ENCODE measurements around the gene CUEDC2.

The CUEDC2 gene

DNA sequence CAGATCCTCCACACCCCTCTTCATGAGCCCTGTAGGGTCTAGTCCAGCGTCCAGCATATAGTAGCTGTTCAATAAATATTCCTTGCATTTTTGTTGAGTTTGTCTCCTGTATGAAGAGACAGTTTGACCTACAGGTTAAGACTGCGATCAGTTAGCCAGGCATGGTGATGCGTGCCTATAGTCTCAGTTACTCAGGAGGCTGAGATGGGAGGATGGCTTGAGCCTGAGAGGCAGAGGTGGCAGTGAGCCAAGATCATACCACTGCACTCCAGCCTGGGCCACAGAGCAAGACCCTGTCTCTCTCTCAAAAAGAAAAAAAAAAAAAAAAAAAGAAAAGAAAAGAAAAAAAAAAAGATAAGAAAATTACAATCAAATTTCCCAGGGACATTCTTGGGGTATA, 5.1 kb upstream of the CUEDC2 start:
- TF ChIP-seq ZBTB21 (tag by site-specific recombination; IDR thresholded peaks at IDR 0.05) = no peak
- peak; percentile 83 for TF ChIP-seq ZNF664 (tag by site-specific recombination; IDR thresholded peaks at IDR 0.05)
- TF ChIP-seq, protein P1, sequence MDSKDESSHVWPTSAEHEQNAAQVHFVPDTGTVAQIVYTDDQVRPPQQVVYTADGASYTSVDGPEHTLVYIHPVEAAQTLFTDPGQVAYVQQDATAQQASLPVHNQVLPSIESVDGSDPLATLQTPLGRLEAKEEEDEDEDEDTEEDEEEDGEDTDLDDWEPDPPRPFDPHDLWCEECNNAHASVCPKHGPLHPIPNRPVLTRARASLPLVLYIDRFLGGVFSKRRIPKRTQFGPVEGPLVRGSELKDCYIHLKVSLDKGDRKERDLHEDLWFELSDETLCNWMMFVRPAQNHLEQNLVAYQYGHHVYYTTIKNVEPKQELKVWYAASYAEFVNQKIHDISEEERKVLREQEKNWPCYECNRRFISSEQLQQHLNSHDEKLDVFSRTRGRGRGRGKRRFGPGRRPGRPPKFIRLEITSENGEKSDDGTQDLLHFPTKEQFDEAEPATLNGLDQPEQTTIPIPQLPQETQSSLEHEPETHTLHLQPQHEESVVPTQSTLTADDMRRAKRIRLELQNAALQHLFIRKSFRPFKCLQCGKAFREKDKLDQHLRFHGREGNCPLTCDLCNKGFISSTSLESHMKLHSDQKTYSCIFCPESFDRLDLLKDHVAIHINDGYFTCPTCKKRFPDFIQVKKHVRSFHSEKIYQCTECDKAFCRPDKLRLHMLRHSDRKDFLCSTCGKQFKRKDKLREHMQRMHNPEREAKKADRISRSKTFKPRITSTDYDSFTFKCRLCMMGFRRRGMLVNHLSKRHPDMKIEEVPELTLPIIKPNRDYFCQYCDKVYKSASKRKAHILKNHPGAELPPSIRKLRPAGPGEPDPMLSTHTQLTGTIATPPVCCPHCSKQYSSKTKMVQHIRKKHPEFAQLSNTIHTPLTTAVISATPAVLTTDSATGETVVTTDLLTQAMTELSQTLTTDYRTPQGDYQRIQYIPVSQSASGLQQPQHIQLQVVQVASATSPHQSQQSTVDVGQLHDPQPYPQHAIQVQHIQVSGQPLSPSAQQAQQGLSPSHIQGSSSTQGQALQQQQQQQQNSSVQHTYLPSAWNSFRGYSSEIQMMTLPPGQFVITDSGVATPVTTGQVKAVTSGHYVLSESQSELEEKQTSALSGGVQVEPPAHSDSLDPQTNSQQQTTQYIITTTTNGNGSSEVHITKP (tag by site-specific recombination; IDR thresholded peaks at IDR 0.05) = peak; percentile 74
- no peaks in the 10 kb centered on the region for H3K4me1 ChIP-seq (ENCODE audit: control insufficient read depth, insufficient read depth, low read length)
- ChIA-PET CTCF (no interaction called here), POLR2A (interaction anchor here (1.0 kb wide), 1 partner anchor 8 kb away, joined by 5 read pairs; no protein-coding TSS in a partner anchor)
- H3K9me3 ChIP-seq (ENCODE audit: control insufficient read depth, insufficient read depth, low read depth, low read length) = no peaks in the 10 kb centered on the region
- H3K27ac ChIP-seq (ENCODE audit: extremely low read depth, low read depth, low read length) = no peak overlapping the region
- no peak overlapping the region for H3K4me3 ChIP-seq (ENCODE audit: low read depth, low read length)
- no peaks in the 10 kb centered on the region for H3K36me3 ChIP-seq (ENCODE audit: control insufficient read depth in 2 of 2, insufficient read depth in 1 of 2, low read length in 2 of 2)

DNA sequence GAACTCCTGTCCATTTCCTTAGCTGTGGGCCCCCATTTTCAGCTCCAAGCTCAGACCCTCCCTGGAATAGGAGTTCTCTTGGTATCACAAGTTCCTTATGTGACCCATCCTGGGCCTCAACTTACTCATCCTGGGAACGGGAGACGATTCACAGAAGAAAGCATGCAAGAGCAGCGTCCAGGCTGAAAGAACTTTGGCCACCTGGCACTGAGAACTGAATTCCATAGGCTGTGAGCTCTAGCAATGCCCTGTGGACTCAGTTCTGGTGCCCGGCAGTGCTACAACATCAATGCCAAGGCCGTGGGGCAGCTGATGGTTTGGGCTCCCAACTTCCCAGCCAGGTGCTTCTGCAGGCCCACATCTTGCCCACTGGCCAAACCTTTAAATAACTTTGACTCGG, 3.9 kb upstream of the CUEDC2 start:
- no peak for TF ChIP-seq PRDM1 (tag by site-specific recombination; IDR thresholded peaks at IDR 0.05)
- TF ChIP-seq ZNF580 (tag by site-specific recombination; IDR thresholded peaks at IDR 0.05) = no peak
- no peak for TF ChIP-seq ZFP69B (tag by site-specific recombination; IDR thresholded peaks at IDR 0.05)
- TF ChIP-seq ZNF792 (tag by site-specific recombination; IDR thresholded peaks at IDR 0.05) = no peak
- no peak for TF ChIP-seq ZNF175 (tag by site-specific recombination; IDR thresholded peaks at IDR 0.05)
- TF ChIP-seq ZNF10 (tag by site-specific recombination; IDR thresholded peaks at IDR 0.05) = no peak
- no peak for TF ChIP-seq ZBTB6 (tag by site-specific recombination; IDR thresholded peaks at IDR 0.05)
- H3K4me3 ChIP-seq (ENCODE audit: low read depth, low read length) = no peak overlapping the region
- ChIA-PET CTCF (interaction anchor here (0.6 kb wide), 1 partner anchor 32 kb away, joined by 7 read pairs; no protein-coding TSS in a partner anchor), POLR2A (interaction anchor here (0.8 to 2.9 kb wide), 3 partner anchors 10 to 15 kb away, joined by 3 to 17 read pairs (median 4); partner anchors contain the start of gene C10orf95)
- H3K27ac ChIP-seq (ENCODE audit: extremely low read depth, low read depth, low read length) = no peak overlapping the region
- H3K9me3 ChIP-seq (ENCODE audit: control insufficient read depth, insufficient read depth, low read depth, low read length) = no peaks in the 10 kb centered on the region
- 0 out of 2 replicates have a peak, but pooled peaks cover 3% of the 10 kb centered on the region for H3K4me1 ChIP-seq (ENCODE audit: control insufficient read depth, insufficient read depth, low read length)
- H3K36me3 ChIP-seq (ENCODE audit: control insufficient read depth in 2 of 2, insufficient read depth in 1 of 2, low read length in 2 of 2) = no peaks in the 10 kb centered on the region

DNA sequence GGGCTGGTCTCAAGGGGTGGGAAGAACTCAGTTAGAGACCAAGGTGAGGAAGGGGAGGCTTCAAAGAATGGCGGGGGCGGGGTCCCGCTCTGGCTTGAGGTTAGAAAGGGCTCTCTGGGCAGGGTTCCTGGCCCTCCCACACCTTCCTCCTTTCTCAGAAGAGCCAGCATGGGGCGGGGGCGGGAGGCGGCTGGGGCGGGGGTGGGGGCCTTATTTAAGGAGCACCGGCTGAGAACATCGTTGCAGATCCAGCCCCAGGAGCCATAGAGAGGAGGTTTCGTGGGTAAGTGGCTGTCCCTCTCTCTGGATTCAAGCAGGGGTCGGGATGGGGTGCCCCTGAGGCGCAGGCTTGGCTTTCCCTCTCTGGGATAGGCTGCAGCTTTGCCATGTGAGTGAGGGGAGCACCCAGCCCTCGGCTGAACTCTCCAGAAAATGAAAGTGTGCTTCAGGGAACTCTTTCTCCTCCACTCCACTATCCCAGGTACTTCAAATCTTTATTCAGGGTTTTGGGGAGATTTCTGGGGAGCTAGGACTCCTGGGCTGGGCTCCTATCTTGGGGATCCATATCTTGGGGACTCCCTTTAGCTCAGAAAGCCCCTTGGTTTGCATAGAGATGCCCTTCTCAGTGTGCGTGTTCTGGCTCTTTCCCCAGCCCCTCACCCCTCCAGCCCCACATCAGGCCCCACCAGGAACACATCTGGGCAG, 3.3 kb upstream of the CUEDC2 start:
- Histone ChIP-seq H3K9me3 (ENCODE audit: control insufficient read depth, insufficient read depth, low read depth, low read length) (no peaks in the 10 kb centered on the region), H3K36me3 (ENCODE audit: control insufficient read depth in 2 of 2, insufficient read depth in 1 of 2, low read length in 2 of 2) (peaks cover 0 to 1% of the 10 kb centered on the region in 2 experiments; a peak in 1 of 3 replicates), H3K27ac (ENCODE audit: extremely low read depth, low read depth, low read length) (no peak overlapping the region), H3K4me3 (ENCODE audit: low read depth, low read length) (no peak overlapping the region), H3K4me1 (ENCODE audit: control insufficient read depth, insufficient read depth, low read length) (0 out of 2 replicates have a peak, but pooled peaks cover 3% of the 10 kb centered on the region)
- CTCF ChIA-PET = interaction anchor here (0.6 to 0.8 kb wide), 3 partner anchors 28 to 33 kb away, joined by 4 to 7 read pairs (median 5); no protein-coding TSS in a partner anchor
- peak; percentile 68 for TF ChIP-seq ZFHX2 (tag by site-specific recombination; conservative IDR thresholded peaks at IDR 0.05)
- TF ChIP-seq EGR2 (tag by site-specific recombination; IDR thresholded peaks at IDR 0.05; ENCODE audit: low read depth) = peak; percentile 52; the same call in 1 of the 2 replicates
- TF ChIP-seq ZBTB20 (tag by site-specific recombination; IDR thresholded peaks at IDR 0.05) = no peak
- TF ChIP-seq GFI1B (tag by site-specific recombination; IDR thresholded peaks at IDR 0.05) = no peak
- TF ChIP-seq ZNF670 (tag by site-specific recombination; IDR thresholded peaks at IDR 0.05; ENCODE audit: low read depth) = no peak
- TF ChIP-seq ZNF16 (tag by site-specific recombination; IDR thresholded peaks at IDR 0.05; ENCODE audit: low read depth) = no peak
- TF ChIP-seq, protein P2, sequence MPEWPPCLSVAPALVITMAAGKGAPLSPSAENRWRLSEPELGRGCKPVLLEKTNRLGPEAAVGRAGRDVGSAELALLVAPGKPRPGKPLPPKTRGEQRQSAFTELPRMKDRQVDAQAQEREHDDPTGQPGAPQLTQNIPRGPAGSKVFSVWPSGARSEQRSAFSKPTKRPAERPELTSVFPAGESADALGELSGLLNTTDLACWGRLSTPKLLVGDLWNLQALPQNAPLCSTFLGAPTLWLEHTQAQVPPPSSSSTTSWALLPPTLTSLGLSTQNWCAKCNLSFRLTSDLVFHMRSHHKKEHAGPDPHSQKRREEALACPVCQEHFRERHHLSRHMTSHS (tag by site-specific recombination; IDR thresholded peaks at IDR 0.05) = no peak
- no peak for TF ChIP-seq ZNF521 (tag by site-specific recombination; IDR thresholded peaks at IDR 0.05)
- TF ChIP-seq YY2 (tag by site-specific recombination; IDR thresholded peaks at IDR 0.05) = no peak
- 0 out of 2 replicates have a peak, but pooled peaks have one; percentile 26 for TF ChIP-seq SP3 (tag by site-specific recombination; IDR thresholded peaks at IDR 0.05)
- no peak for TF ChIP-seq ZNF426 (tag by site-specific recombination; IDR thresholded peaks at IDR 0.05)
- no peak for TF ChIP-seq ZNF514 (tag by site-specific recombination; IDR thresholded peaks at IDR 0.05)
- TF ChIP-seq ZNF394 (tag by site-specific recombination; IDR thresholded peaks at IDR 0.05; ENCODE audit: borderline replicate concordance) = no peak
- POLR2A ChIA-PET = interaction anchor here (0.6 to 2.9 kb wide), 5 partner anchors 9 to 205 kb away, joined by 3 to 17 read pairs (median 3); partner anchors contain the start of gene C10orf95
